SH-SY5Y (cell line): ENCODE measurements around the gene REC114.

Experiments used
- GATA2 ChIP-seq: IDR thresholded peaks from 2 replicates; pipeline ENCODE4 v1.6.1; 2011; ENCODE audit warnings: mild to moderate bottlenecking, low read depth, low read length
- GATA3 ChIP-seq: IDR thresholded peaks from 2 replicates; pipeline ENCODE4 v1.6.1; 2011; ENCODE audit warnings: low read depth, mild to moderate bottlenecking, low read length, moderate library complexity

DNA sequence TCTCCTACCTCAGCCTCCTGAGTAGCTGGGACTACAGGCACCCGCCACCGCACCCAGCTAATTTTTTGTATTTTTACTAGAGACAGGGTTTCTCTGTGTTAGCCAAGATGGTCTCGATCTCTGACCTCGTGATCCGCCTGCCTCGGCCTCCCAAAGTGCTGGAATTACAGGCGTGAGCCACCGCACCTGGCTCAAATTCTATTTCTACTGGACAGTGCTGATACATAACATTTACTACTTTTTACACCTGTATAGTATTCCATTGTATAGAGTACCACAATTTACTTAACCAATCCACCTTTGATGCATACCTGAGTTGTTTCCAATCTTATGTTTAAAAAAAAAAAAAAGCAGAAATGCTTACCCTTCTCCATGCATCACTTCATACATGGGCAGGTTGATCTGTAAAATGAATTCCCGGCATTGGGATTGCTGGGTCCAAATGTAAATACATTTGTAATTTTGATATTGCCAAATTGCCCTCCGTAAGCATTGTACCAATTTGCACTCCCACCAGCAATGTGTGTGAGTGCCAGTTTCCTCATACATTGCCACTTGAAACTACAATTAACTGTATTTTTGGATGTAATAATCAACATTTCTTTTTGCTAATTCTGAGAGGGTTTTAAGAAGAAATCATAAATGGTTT is 95.7 kb downstream of the REC114 start:
- TF ChIP-seq GATA2 (no peak), GATA3 (no peak)
